Loucy (cell line): ENCODE measurements around the gene RANBP17.

Experiments
- H2AFZ ChIP-seq: fragments of 200-600 bp; sonication (generic); 2 replicates; pipeline ENCODE4 v1.6.0; 2016; ENCODE audit warnings: antibody characterized with exemption, mild to moderate bottlenecking, low read length, moderate library complexity
- H3F3A ChIP-seq: fragments of 200-600 bp; 2 replicates; pipeline ENCODE4 v1.6.0; 2016; ENCODE audit warnings: antibody characterized with exemption, low read depth, mild to moderate bottlenecking
- H3K27me3 ChIP-seq: fragments of 200-600 bp; sonication (generic); 2 replicates; pipeline ENCODE4 v1.6.1; 2014; ENCODE audit warnings: low read length, mild to moderate bottlenecking; ENCODE audit not compliant: insufficient read depth, poor library complexity, severe bottlenecking
- H3K36me3 ChIP-seq: fragments of 200-600 bp; sonication (generic); 2 replicates; pipeline ENCODE4 v1.6.1; 2016; ENCODE audit warnings: low read length; ENCODE audit not compliant: insufficient read depth
- H3K4me1 ChIP-seq: fragments of 200-600 bp; sonication (generic); 2 replicates; pipeline ENCODE4 v1.5.1; 2014; ENCODE audit warnings: low read length, mild to moderate bottlenecking; ENCODE audit not compliant: insufficient read depth, poor library complexity, severe bottlenecking
- H3K4me2 ChIP-seq: fragments of 200-600 bp; sonication (generic); 2 replicates; pipeline ENCODE4 v1.6.0; 2014; ENCODE audit warnings: antibody characterized with exemption, low read length, low read depth, mild to moderate bottlenecking; ENCODE audit not compliant: poor library complexity, severe bottlenecking
- H3K4me3 ChIP-seq: fragments of 200-600 bp; sonication (generic); 2 replicates; pipeline ENCODE4 v1.5.1; 2014; ENCODE audit warnings: low read length, mild to moderate bottlenecking, mixed read lengths; ENCODE audit not compliant: poor library complexity, severe bottlenecking
- H3K79me2 ChIP-seq: fragments of 200-600 bp; sonication (generic); 2 replicates; pipeline ENCODE4 v1.6.1; 2014; ENCODE audit warnings: low read length; ENCODE audit not compliant: insufficient read depth
- H3K9ac ChIP-seq: fragments of 200-600 bp; sonication (generic); 2 replicates; pipeline ENCODE4 v1.6.0; 2014; ENCODE audit warnings: mild to moderate bottlenecking, low read depth, low read length, moderate library complexity; ENCODE audit not compliant: poor library complexity, severe bottlenecking
- H3K9me2 ChIP-seq: fragments of 200-600 bp; sonication (generic); replicated peaks from 2 replicates; pipeline ENCODE4 v1.6.1; 2016; ENCODE audit warnings: low read depth, low read length, mixed read lengths
- H3K9me3 ChIP-seq: fragments of 200-600 bp; sonication (generic); 2 replicates; pipeline ENCODE4 v1.6.1; 2014; ENCODE audit warnings: mild to moderate bottlenecking, antibody characterized with exemption, low read length, low read depth; ENCODE audit not compliant: insufficient read depth
- H4K20me1 ChIP-seq: fragments of 200-600 bp; sonication (generic); 2 replicates; pipeline ENCODE4 v1.6.0; 2014; ENCODE audit warnings: antibody characterized with exemption, low read length, mild to moderate bottlenecking; ENCODE audit not compliant: insufficient read depth, poor library complexity, severe bottlenecking
- CTCF ChIP-seq: fragments of 200-600 bp; sonication (generic); conservative IDR thresholded peaks from 2 replicates; pipeline ENCODE4 v1.5.1; 2014; ENCODE audit warnings: mild to moderate bottlenecking, antibody characterized with exemption, low read length
- EZH2phosphoT487 ChIP-seq: fragments of 200-600 bp; IDR thresholded peaks from 2 replicates; pipeline ENCODE4 v1.6.1; 2018; ENCODE audit warnings: antibody characterized with exemption, mild to moderate bottlenecking, moderate library complexity, borderline replicate concordance

Gene RANBP17

GRCh38 chr5:171207256-171207847 is 345.5 kb downstream of the RANBP17 start:
- Histone ChIP-seq H2AFZ (peak overlapping the region; percentile 83; the same call in 1 of the 2 replicates), H3K9me2 (no peaks in the 10 kb centered on the region), H3K4me1 (no peaks in the 10 kb centered on the region), H4K20me1 (no peaks in the 10 kb centered on the region), H3K9ac (no peak overlapping the region), H3K36me3 (no peaks in the 10 kb centered on the region), H3K9me3 (no peaks in the 10 kb centered on the region), H3K4me2 (no peak overlapping the region), H3F3A (no peaks in the 10 kb centered on the region), H3K4me3 (no peak overlapping the region), H3K27me3 (no peaks in the 10 kb centered on the region), H3K79me2 (no peaks in the 10 kb centered on the region)
- peak; percentile 62 for TF ChIP-seq CTCF
- no peak for TF ChIP-seq EZH2phosphoT487

- Histone ChIP-seq H3K79me2 (no peaks in the 10 kb centered on the region), H2AFZ (no peak overlapping the region), H3K9ac (no peak overlapping the region), H3K4me3 (no peak overlapping the region), H3K4me1 (peaks cover 32% of the 10 kb centered on the region), H3F3A (no peaks in the 10 kb centered on the region), H3K4me2 (no peak overlapping the region), H3K9me3 (no peaks in the 10 kb centered on the region), H3K27me3 (no peaks in the 10 kb centered on the region), H4K20me1 (no peaks in the 10 kb centered on the region), H3K9me2 (no peaks in the 10 kb centered on the region), H3K36me3 (no peaks in the 10 kb centered on the region)
- TF ChIP-seq CTCF (no peak), EZH2phosphoT487 (no peak)
These were observed 360.1 kb downstream of the RANBP17 start for GRCh38 chr5:171221916-171222315.

- H3K79me2 ChIP-seq = no peaks in the 10 kb centered on the region
- H3K9me2 ChIP-seq = no peaks in the 10 kb centered on the region
- H3K9ac ChIP-seq = no peak overlapping the region
- TF ChIP-seq CTCF (no peak), EZH2phosphoT487 (no peak)
- H2AFZ ChIP-seq = no peak overlapping the region
- peak overlapping the region; percentile 70 for H3K4me2 ChIP-seq
- no peaks in the 10 kb centered on the region for H3K27me3 ChIP-seq
- no peaks in the 10 kb centered on the region for H3K36me3 ChIP-seq
- H4K20me1 ChIP-seq = no peaks in the 10 kb centered on the region
- no peaks in the 10 kb centered on the region for H3F3A ChIP-seq
- peak overlapping the region; percentile 39 for H3K4me3 ChIP-seq
- peaks cover 32% of the 10 kb centered on the region for H3K4me1 ChIP-seq
- no peaks in the 10 kb centered on the region for H3K9me3 ChIP-seq
These were observed 362.1 kb downstream of the RANBP17 start for GRCh38 chr5:171223927-171224326.
